Endothelial cell of umbilical vein (primary cell): ENCODE data around the gene FMO1. TPM values are rescaled to one million over a fixed set of nuclear protein-coding genes. Genes with fewer than 3 reads are reported as not detected.

Experiments
- BruUV-seq: library from RNA; stranded (reverse); fragments of 400-500 nt; replicated peaks from 2 replicates; lab custom pipeline; 2021; lab: Mats Ljungman, UMichigan
- CTCF ChIA-PET: fragments of 300-600, 350-600 bp; sonication (Branson Sonifier 250); formaldehyde crosslinking; loops from one replicate; lab custom pipeline; 2021; ENCODE audit warnings: antibody characterized with exemption, inconsistent platforms; lab: Charles Lee
- POLR2A ChIA-PET: fragments of 300-600, 350-600 bp; sonication (Branson Sonifier 250); formaldehyde crosslinking; loops from one replicate; lab custom pipeline; 2021; ENCODE audit warnings: antibody characterized with exemption, inconsistent platforms; lab: Charles Lee
- DNase-seq: peaks from one replicate; pipeline ENCODE4 v3.0.0-alpha.2; 2011; ENCODE audit warnings: low read depth, low spot score
- FAIRE-seq: peaks from 2 replicates; lab custom pipeline; 2011; peaks lifted over from hg19 to GRCh38; lab: Jason Lieb, UNC
- H2AFZ ChIP-seq: 2 replicates; pipeline ENCODE4 v1.6.0; 2012; ENCODE audit warnings: low read depth, low read length, control low read depth, inconsistent platforms
- H3K27ac ChIP-seq: 2 replicates; pipeline ENCODE4 v1.5.1; 2011; ENCODE audit warnings: low read depth, mild to moderate bottlenecking, control low read depth, low read length, moderate library complexity; ENCODE audit not compliant: insufficient read depth
- H3K27me3 ChIP-seq, 2 experiments: 2 replicates each; pipeline versions ENCODE4 v1.6.0 to v1.6.1; 2011; ENCODE audit warnings: low read length in 2 of 2, mixed read lengths in 1 of 2; ENCODE audit not compliant: control insufficient read depth in 2 of 2, insufficient read depth in 2 of 2
- H3K36me3 ChIP-seq, 2 experiments: 2 replicates in 1 of 2; 3 replicates in 1 of 2; pipeline ENCODE4 v1.5.1; 2011; ENCODE audit warnings: low read length in 2 of 2, mild to moderate bottlenecking in 1 of 2, moderate library complexity in 1 of 2; ENCODE audit not compliant: control insufficient read depth in 2 of 2, insufficient read depth in 2 of 2; ENCODE audit errors: extremely low read depth in 1 of 2
- H3K4me1 ChIP-seq: 3 replicates; pipeline ENCODE4 v1.5.1; 2011; ENCODE audit warnings: mild to moderate bottlenecking, low read length; ENCODE audit not compliant: control insufficient read depth, insufficient read depth; ENCODE audit errors: extremely low read depth
- H3K4me2 ChIP-seq: 2 replicates; pipeline ENCODE4 v1.6.1; 2011; ENCODE audit warnings: low read length, control low read depth, mixed read lengths; ENCODE audit not compliant: insufficient read depth
- H3K4me3 ChIP-seq, 3 experiments: fragments of 200-600 bp in 1 of 3; sonication (generic), shearing (Covaris generic) in 1 of 3; replicated peaks in 1 of 3; 2 replicates each; pipeline ENCODE4 v1.5.1; 2011 to 2016; ENCODE audit warnings: control low read depth in 3 of 3, low read length in 3 of 3, mild to moderate bottlenecking in 2 of 3, inconsistent platforms in 1 of 3, low read depth in 1 of 3, moderate library complexity in 1 of 3; ENCODE audit not compliant: insufficient read depth in 1 of 3
- H3K79me2 ChIP-seq: 2 replicates; pipeline ENCODE4 v1.6.0; 2012; ENCODE audit warnings: low read length, inconsistent platforms; ENCODE audit not compliant: control insufficient read depth, insufficient read depth
- H3K9ac ChIP-seq: replicated peaks from 2 replicates; pipeline ENCODE3; 2011; ENCODE audit warnings: low read length, control low read depth; ENCODE audit not compliant: insufficient read depth; ENCODE audit errors: extremely low read depth
- H3K9me1 ChIP-seq: replicated peaks from 3 replicates; pipeline ENCODE4 v1.6.0; 2011; ENCODE audit warnings: mild to moderate bottlenecking, low read length; ENCODE audit not compliant: control insufficient read depth, insufficient read depth; ENCODE audit errors: extremely low read depth
- H3K9me3 ChIP-seq: replicated peaks from 2 replicates; pipeline ENCODE4 v1.5.1; 2012; ENCODE audit warnings: low read length, inconsistent platforms; ENCODE audit not compliant: control insufficient read depth, insufficient read depth
- H4K20me1 ChIP-seq: replicated peaks from 2 replicates; pipeline ENCODE3; 2011; ENCODE audit warnings: mild to moderate bottlenecking, low read length; ENCODE audit not compliant: control insufficient read depth, insufficient read depth; ENCODE audit errors: extremely low read depth
- CTCF ChIP-seq, 2 donors: IDR thresholded peaks; 1 replicate in 1 of 2; 2 replicates in 1 of 2; pipeline ENCODE4 v1.5.1; 2011; ENCODE audit warnings: low read length in 2 of 2, mild to moderate bottlenecking in 2 of 2, moderate library complexity in 2 of 2, control low read depth in 1 of 2, inconsistent platforms in 1 of 2, low read depth in 1 of 2; ENCODE audit not compliant: insufficient read depth in 1 of 2; ENCODE audit errors: extremely low read depth in 1 of 2
- EZH2 ChIP-seq: IDR thresholded peaks from 2 replicates; pipeline ENCODE4 v1.6.1; 2012; ENCODE audit warnings: borderline replicate concordance, low read depth, mild to moderate bottlenecking, moderate library complexity, low read length, inconsistent platforms; ENCODE audit not compliant: severe bottlenecking
- FOS ChIP-seq: IDR thresholded peaks from 2 replicates; pipeline ENCODE4 v1.6.1; 2011; ENCODE audit warnings: mild to moderate bottlenecking, low read length, moderate library complexity, borderline replicate concordance; ENCODE audit not compliant: insufficient read depth
- GATA2 ChIP-seq: IDR thresholded peaks from 2 replicates; pipeline ENCODE4 v1.7.0; 2011; ENCODE audit warnings: low read depth, mild to moderate bottlenecking, moderate library complexity, mixed read lengths, low read length; ENCODE audit not compliant: insufficient read length, insufficient read depth
- JUN ChIP-seq: IDR thresholded peaks from 2 replicates; pipeline ENCODE4 v1.6.1; 2011; ENCODE audit warnings: borderline replicate concordance, low read depth; ENCODE audit not compliant: insufficient read length, insufficient read depth
- MAX ChIP-seq: IDR thresholded peaks from 2 replicates; pipeline ENCODE4 v1.6.1; 2011; ENCODE audit not compliant: insufficient read depth, insufficient read length
- MYC ChIP-seq: IDR thresholded peaks from one replicate; pipeline ENCODE4 v1.6.1; 2011; ENCODE audit warnings: mild to moderate bottlenecking, low read depth, low read length
- POLR2A ChIP-seq: IDR thresholded peaks from 2 replicates; pipeline ENCODE4 v1.6.1; 2012; ENCODE audit warnings: low read depth, mild to moderate bottlenecking, control low read depth, low read length
- POLR2AphosphoS5 ChIP-seq: IDR thresholded peaks from 2 replicates; pipeline ENCODE4 v1.6.1; 2012; ENCODE audit warnings: low read depth, mild to moderate bottlenecking, control low read depth, low read length, moderate library complexity; ENCODE audit not compliant: insufficient read depth
- dilution Hi-C: fragments of 300-500 bp; cut with MboI; formaldehyde crosslinking; loops from one replicate; pipeline ENCODE4 v1.15.0; 2019; ENCODE audit warnings: low sequenced_read_pairs; ENCODE audit not compliant: extremely low pct_ligation_motif_present
- intact Hi-C: fragments of 100-400 bp; cut with micrococcal nuclease; formaldehyde crosslinking; loops from one replicate; pipeline ENCODE4 v1.10.0; 2022
- polyA plus RNA-seq, 4 experiments: library from polyadenylated mRNA; depleted of rRNA in 3 of 4; stranded (reverse) in 3 of 4; unstranded in 1 of 4; fragments of >200 nt; gene quantifications; 2 replicates each; pipeline versions ENCODE4 v1.2.1 to v1.2.3, GENCODE V29; 2011 to 2012; ENCODE audit warnings: missing spikeins in 1 of 4
- total RNA-seq: library from RNA; stranded (reverse); gene quantifications from 2 replicates; pipeline ENCODE4 v1.2.3, GENCODE V29; 2021

The FMO1 gene
- total and polyA plus RNA-seq, 2 donors (not counting 3 experiments of a cell fraction or from before 2014, with no cell fraction given), result not detected

GRCh38 chr1:171258429-171258828 lies 10.1 kb downstream of the FMO1 start:
- no peak overlapping the region for H3K4me3 ChIP-seq
- no peaks in the 10 kb centered on the region for H3K9me1 ChIP-seq
- FAIRE-seq (no peak), DNase-seq (no peak)
- no peak overlapping the region for H3K4me2 ChIP-seq
- H4K20me1 ChIP-seq, result no peaks in the 10 kb centered on the region
- H3K79me2 ChIP-seq, result no peaks in the 10 kb centered on the region
- dilution Hi-C loops (no loop called here), intact Hi-C loops (no loop called here)
- no peaks in the 10 kb centered on the region for H3K4me1 ChIP-seq
- H3K27ac ChIP-seq, result no peak overlapping the region
- no peak overlapping the region for H2AFZ ChIP-seq
- H3K36me3 ChIP-seq, result no peaks in the 10 kb centered on the region
- TF ChIP-seq POLR2AphosphoS5 (no peak), FOS (no peak), MYC (no peak), JUN (no peak), CTCF (IDR thresholded peaks at IDR 0.05; ENCODE audit: extremely low read depth in 1 of 2, insufficient read depth in 1 of 2, low read depth in 1 of 2, low read length in 2 of 2) (no peak), EZH2 (no peak), GATA2 (no peak), MAX (no peak), POLR2A (no peak)
- no TSS peak for BruUV-seq
- H3K27me3 ChIP-seq, result no peaks in the 10 kb centered on the region
- no peak overlapping the region for H3K9ac ChIP-seq
- no peaks in the 10 kb centered on the region for H3K9me3 ChIP-seq
- ChIA-PET POLR2A (no interaction called here), CTCF (interaction anchor here (0.8 to 2.9 kb wide), 6 partner anchors 11 to 55 kb away, joined by 3 to 19 read pairs (median 3); partner anchors contain the start of gene FMO4)
